Endodermal cell (in vitro differentiated cells): ENCODE measurements around the gene MTAP. TPM values are rescaled to one million over a fixed set of nuclear protein-coding genes. Genes with fewer than 3 reads are reported as not detected.
A peak's percentile ranks its signal among the peaks of the same experiment; 100 is the strongest.

Experiments
- DNase-seq: peaks from one replicate; pipeline ENCODE4 v3.0.0-alpha.2; 2017
- H3K27ac ChIP-seq: 2 replicates; pipeline ENCODE4 v1.5.1; 2013; ENCODE audit warnings: mild to moderate bottlenecking, low read depth, low read length, moderate library complexity
- H3K27me3 ChIP-seq: 2 replicates; pipeline ENCODE4 v1.6.1; 2013; ENCODE audit warnings: mild to moderate bottlenecking, low read length, moderate library complexity; ENCODE audit not compliant: insufficient read depth, control insufficient read depth, poor library complexity, severe bottlenecking
- H3K36me3 ChIP-seq: 2 replicates; pipeline ENCODE4 v1.7.0; 2013; ENCODE audit warnings: mild to moderate bottlenecking, low read length, moderate library complexity; ENCODE audit not compliant: control insufficient read depth, insufficient read depth
- H3K4me1 ChIP-seq: one replicate; pipeline ENCODE4 v1.7.0; 2013; ENCODE audit warnings: low read length; ENCODE audit not compliant: control insufficient read depth, insufficient read depth
- H3K4me3 ChIP-seq: 2 replicates; pipeline ENCODE4 v1.5.1; 2013; ENCODE audit warnings: mild to moderate bottlenecking, low read length, moderate library complexity
- H3K9ac ChIP-seq: 2 replicates; pipeline ENCODE4 v1.6.1; 2013; ENCODE audit warnings: mild to moderate bottlenecking, low read length, moderate library complexity; ENCODE audit not compliant: poor library complexity, severe bottlenecking; ENCODE audit errors: extremely low read depth
- H3K9me3 ChIP-seq: 2 replicates; pipeline ENCODE4 v1.6.1; 2013; ENCODE audit warnings: mild to moderate bottlenecking, low read length, moderate library complexity; ENCODE audit not compliant: control insufficient read depth
- H3K27ac Mint-ChIP-seq: 2 replicates; pipeline ENCODE4 v1.8.0; 2020; ENCODE audit warnings: mixed read lengths
- H3K27me3 Mint-ChIP-seq: 2 replicates; pipeline ENCODE4 v1.8.0; 2021; ENCODE audit warnings: mild to moderate bottlenecking, mixed read lengths; ENCODE audit not compliant: insufficient read depth
- H3K36me3 Mint-ChIP-seq: 2 replicates; pipeline ENCODE4 v1.8.0; 2020; ENCODE audit warnings: low read depth, mixed read lengths
- H3K4me1 Mint-ChIP-seq: 2 replicates; pipeline ENCODE4 v1.8.0; 2020; ENCODE audit warnings: mixed read lengths
- H3K4me3 Mint-ChIP-seq: 2 replicates; pipeline ENCODE4 v1.8.0; 2020; ENCODE audit warnings: mild to moderate bottlenecking, moderate library complexity, mixed read lengths
- H3K9me3 Mint-ChIP-seq: 2 replicates; pipeline ENCODE4 v1.8.0; 2020; ENCODE audit warnings: mild to moderate bottlenecking, mixed read lengths
- WGBS, 2 experiments: methylation state at CpG; one replicate each; pipeline versions ENCODE4 v1.1.5 to v1.1.7; 2013; ENCODE audit warnings: missing lambda C conversion rate in 2 of 2, mixed read lengths in 1 of 2; ENCODE audit not compliant: insufficient coverage in 1 of 2, insufficient read length in 1 of 2; 5-methylcytosine and 5-hydroxymethylcytosine counted together
- total RNA-seq, 2 donors: library from RNA; stranded (reverse); fragmentation: NEBNext Ultra II Directional in 1 of 2; extraction: Animal tissue kit (Norgen Biotek cat#: 25700) in 1 of 2; gene quantifications; 2 replicates in 1 of 2; 3 replicates in 1 of 2; pipeline ENCODE4 v1.2.1, GENCODE V29; 2021
- TF ChIP-seq, protein P1 (sequence below): fragments of 200-600 bp; sonication (generic); conservative IDR thresholded peaks from 2 replicates; pipeline ENCODE4 v1.5.0; 2021; ENCODE audit warnings: antibody characterized with exemption, mild to moderate bottlenecking

The MTAP gene
- total RNA-seq, 2 donors from 2014 or later, result 81.0 to 99.0 TPM

- TF ChIP-seq, protein P1, sequence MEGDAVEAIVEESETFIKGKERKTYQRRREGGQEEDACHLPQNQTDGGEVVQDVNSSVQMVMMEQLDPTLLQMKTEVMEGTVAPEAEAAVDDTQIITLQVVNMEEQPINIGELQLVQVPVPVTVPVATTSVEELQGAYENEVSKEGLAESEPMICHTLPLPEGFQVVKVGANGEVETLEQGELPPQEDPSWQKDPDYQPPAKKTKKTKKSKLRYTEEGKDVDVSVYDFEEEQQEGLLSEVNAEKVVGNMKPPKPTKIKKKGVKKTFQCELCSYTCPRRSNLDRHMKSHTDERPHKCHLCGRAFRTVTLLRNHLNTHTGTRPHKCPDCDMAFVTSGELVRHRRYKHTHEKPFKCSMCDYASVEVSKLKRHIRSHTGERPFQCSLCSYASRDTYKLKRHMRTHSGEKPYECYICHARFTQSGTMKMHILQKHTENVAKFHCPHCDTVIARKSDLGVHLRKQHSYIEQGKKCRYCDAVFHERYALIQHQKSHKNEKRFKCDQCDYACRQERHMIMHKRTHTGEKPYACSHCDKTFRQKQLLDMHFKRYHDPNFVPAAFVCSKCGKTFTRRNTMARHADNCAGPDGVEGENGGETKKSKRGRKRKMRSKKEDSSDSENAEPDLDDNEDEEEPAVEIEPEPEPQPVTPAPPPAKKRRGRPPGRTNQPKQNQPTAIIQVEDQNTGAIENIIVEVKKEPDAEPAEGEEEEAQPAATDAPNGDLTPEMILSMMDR, result no peak
- peaks cover 100% of the 10 kb centered on the region for H3K27me3 Mint-ChIP-seq
- Histone ChIP-seq H3K27ac (no peak overlapping the region), H3K9me3 (peaks cover 12% of the 10 kb centered on the region), H3K27me3 (peaks cover 100% of the 10 kb centered on the region), H3K9ac (no peak overlapping the region), H3K4me3 (no peak overlapping the region), H3K4me1 (no peaks in the 10 kb centered on the region), H3K36me3 (no peaks in the 10 kb centered on the region)
- no peak overlapping the region for H3K4me3 Mint-ChIP-seq
- H3K9me3 Mint-ChIP-seq, result peaks cover 3% of the 10 kb centered on the region
- H3K4me1 Mint-ChIP-seq, result peaks cover 16% of the 10 kb centered on the region
- no peaks in the 10 kb centered on the region for H3K36me3 Mint-ChIP-seq
- H3K27ac Mint-ChIP-seq, result no peak overlapping the region
- no peak for DNase-seq
Observed at GRCh38 chr9:21972361-21972760, 169.9 kb downstream of the MTAP start.

GRCh38 chr9:21974343-21974721 lies 171.9 kb downstream of the MTAP start:
- H3K9ac ChIP-seq, result no peak overlapping the region
- H3K27ac ChIP-seq, result no peak overlapping the region
- Mint-ChIP-seq H3K36me3 (no peaks in the 10 kb centered on the region), H3K27ac (no peak overlapping the region), H3K4me3 (peak overlapping the region; percentile 64), H3K9me3 (peaks cover under 1% of the 10 kb centered on the region), H3K27me3 (peaks cover 99% of the 10 kb centered on the region), H3K4me1 (peaks cover 9% of the 10 kb centered on the region)
- H3K4me1 ChIP-seq, result no peaks in the 10 kb centered on the region
- DNase-seq, result no peak
- H3K27me3 ChIP-seq, result peaks cover 100% of the 10 kb centered on the region
- TF ChIP-seq, protein P1, result no peak
- H3K36me3 ChIP-seq, result no peaks in the 10 kb centered on the region
- H3K9me3 ChIP-seq, result peaks cover 8% of the 10 kb centered on the region
- H3K4me3 ChIP-seq, result peak overlapping the region; percentile 80
- WGBS, 2 experiments, result 0 to 1% methylated on average over 8 to 21 of the region's 21 CpGs

DNA sequence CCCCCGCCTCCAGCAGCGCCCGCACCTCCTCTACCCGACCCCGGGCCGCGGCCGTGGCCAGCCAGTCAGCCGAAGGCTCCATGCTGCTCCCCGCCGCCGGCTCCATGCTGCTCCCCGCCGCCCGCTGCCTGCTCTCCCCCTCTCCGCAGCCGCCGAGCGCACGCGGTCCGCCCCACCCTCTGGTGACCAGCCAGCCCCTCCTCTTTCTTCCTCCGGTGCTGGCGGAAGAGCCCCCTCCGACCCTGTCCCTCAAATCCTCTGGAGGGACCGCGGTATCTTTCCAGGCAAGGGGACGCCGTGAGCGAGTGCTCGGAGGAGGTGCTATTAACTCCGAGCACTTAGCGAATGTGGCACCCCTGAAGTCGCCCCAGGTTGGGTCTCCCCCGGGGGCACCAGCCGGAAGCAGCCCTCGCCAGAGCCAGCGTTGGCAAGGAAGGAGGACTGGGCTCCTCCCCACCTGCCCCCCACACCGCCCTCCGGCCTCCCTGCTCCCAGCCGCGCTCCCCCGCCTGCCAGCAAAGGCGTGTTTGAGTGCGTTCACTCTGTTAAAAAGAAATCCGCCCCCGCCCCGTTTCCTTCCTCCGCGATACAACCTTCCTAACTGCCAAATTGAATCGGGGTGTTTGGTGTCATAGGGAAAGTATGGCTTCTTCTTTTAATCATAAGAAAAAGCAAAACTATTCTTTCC lies 172.4 kb downstream of the MTAP start:
- peaks cover 100% of the 10 kb centered on the region for H3K27me3 ChIP-seq
- H3K4me3 ChIP-seq, result peak overlapping the region; percentile 80
- H3K9ac ChIP-seq, result no peak overlapping the region

More for the DNA sequence above, 172.4 kb downstream of the MTAP start:
- H3K4me1 ChIP-seq, result no peaks in the 10 kb centered on the region
- Mint-ChIP-seq H3K27me3 (peaks cover 99% of the 10 kb centered on the region), H3K4me3 (peak overlapping the region; percentile 64), H3K36me3 (no peaks in the 10 kb centered on the region), H3K27ac (no peak overlapping the region), H3K9me3 (no peaks in the 10 kb centered on the region), H3K4me1 (peaks cover 9% of the 10 kb centered on the region)
- no peak overlapping the region for H3K27ac ChIP-seq
- H3K9me3 ChIP-seq, result peaks cover 5% of the 10 kb centered on the region
- TF ChIP-seq, protein P1, result no peak
- peak; percentile 90 for DNase-seq
- no peaks in the 10 kb centered on the region for H3K36me3 ChIP-seq
- 0 to 2% methylated on average over 17 to 51 of the region's 51 CpGs for WGBS, 2 experiments
